ENCODE data around the gene LCN15.
A peak's percentile ranks its signal among the peaks of the same experiment; 100 is the strongest.

LCN15 gene

GRCh38 chr9:136740971-136741882 is 23.1 kb downstream of the LCN15 start:
- DNase-seq (ENCODE audit: low spot score) (no peak), FAIRE-seq (no peak)

DNA sequence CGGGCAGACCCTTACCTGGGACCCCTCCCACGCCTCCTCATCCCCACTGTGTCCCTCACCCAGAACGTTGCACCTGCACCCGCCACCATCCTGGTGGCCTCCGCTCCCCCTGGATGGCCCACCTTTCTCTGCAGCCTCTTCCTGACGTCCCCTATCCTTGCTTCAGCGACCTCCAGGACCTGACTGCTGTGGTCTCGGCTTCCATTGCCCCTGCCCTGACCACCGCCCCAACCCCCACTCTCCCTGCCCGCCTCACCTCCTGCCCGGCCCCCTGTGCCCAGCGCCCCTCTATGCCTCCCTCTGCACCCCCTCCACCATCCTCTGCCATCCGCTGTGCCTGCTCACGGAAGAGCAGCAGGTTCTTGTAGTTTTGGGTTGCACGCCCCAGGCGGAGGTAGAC is 23.8 kb downstream of the LCN15 start:
- no peak for DNase-seq (ENCODE audit: low spot score)
- FAIRE-seq: no peak

DNA sequence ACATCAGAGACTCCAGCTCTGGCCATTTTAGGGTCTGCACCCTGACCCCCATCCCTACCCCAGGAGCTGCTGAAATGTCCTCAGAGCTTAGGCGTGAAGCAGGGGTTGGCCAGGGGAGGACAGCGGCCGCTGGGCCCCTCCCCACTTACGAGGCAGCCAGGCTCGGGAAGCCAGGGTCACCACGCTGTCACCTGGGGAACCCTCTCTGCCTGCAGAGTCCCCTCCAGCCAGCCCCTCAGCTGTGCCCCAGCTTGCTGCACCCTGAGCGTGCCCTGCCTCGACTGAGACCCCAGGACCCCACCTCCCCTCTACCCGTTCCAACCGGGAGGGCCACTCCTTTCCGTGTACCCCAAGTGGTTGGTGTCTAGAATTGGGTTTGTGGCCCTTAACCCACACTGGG is 24.2 kb downstream of the LCN15 start:
- DNase-seq (ENCODE audit: low spot score): no peak
- FAIRE-seq: peak; percentile 5

DNA sequence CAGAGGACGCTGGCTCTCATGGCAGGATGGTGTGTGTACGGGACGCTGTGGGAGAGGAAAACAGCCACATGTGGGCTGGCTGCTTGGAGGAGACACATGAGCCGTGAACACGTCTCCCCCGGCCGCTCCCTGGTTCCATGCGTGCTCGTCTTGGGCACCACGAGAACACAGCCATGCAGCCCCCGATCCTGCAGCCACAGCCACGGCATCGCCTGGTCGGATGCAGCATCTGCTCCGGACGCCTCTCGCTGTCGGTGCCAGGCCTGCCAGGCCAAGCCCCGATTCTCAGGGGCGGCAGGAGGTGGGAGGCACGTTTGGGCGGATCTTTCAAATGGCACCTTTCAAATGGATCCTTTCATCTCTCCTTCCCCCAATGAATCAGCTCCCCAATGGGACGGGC is 24.8 kb downstream of the LCN15 start:
- DNase-seq (ENCODE audit: low spot score) (no peak), FAIRE-seq (no peak)

DNA sequence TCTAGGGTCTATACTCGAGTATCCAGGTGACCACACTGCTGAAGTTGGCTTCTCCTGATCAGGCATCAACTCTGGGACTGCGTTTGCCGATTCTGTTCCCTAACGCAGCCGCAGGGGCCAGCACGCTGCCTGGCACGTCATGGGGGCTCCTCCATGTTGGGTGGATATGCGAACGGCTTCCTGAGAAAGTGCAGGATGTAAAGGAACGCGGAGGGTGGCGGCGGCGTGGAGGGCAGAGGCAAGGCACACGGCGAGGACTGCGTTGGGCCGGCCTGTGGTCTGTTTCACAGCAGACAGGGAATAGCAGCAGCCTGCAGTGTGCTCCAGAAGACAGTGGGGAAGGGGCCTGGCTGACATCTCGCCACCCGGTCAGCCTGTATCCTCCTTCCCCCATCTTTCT is 25.4 kb downstream of the LCN15 start:
- DNase-seq (ENCODE audit: low spot score): no peak
- FAIRE-seq: no peak

- DNase-seq (ENCODE audit: low spot score) (no peak), FAIRE-seq (no peak)
These were observed 28.4 kb downstream of the LCN15 start for GRCh38 chr9:136735812-136736480.

DNA sequence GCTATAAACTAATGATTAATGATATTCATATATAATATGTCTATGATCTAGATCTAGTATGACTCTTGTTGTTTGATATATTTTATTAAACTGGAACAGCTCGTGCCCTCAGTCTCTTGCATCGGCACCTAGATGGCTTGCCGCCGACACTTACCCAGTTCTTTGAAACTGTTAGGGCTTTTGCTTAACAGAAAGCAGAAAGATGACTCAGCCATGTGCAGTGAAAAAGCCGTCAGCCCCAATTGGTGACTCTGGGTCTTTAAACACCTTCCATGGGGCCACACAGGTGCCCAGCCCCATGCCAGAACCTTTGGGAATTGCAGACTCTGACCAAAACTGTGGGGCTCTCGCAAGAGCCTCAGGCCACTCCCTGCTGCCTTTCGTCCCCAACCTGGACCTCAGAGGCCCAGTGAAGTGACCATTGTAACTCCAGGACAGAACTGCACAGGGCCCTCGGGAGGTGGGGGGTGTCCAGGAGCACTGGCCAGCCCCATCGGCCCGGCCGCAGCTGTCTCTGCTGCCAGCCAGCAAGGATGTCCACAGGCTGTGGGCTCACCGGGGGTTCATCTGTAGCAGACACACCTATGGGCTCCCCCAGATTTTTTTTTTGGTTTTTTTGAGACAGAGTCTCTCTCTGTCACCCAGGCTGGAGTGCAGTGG is 29.4 kb downstream of the LCN15 start:
- FAIRE-seq (no peak), DNase-seq (ENCODE audit: low spot score) (no peak)

DNA sequence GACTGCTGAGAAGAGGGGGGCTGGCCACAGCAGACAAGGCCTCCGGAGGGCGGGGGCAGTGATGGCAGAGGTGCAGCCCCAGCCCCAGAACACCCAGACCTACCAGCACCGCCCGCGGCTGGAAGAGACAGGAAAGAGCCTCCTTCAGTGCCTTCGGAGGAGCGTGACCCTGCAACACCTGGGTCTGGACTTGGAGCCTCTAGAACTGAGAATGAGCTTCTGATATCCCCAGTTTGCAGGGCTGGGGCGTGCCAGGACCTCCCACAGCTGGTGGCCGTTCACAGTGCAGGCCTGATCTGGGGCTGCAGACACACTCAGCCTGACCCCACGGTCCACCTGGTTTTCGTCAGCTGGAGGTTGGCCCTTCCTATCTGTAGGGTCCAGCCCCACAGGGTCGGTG is 30.7 kb downstream of the LCN15 start:
- no peak for FAIRE-seq

DNA sequence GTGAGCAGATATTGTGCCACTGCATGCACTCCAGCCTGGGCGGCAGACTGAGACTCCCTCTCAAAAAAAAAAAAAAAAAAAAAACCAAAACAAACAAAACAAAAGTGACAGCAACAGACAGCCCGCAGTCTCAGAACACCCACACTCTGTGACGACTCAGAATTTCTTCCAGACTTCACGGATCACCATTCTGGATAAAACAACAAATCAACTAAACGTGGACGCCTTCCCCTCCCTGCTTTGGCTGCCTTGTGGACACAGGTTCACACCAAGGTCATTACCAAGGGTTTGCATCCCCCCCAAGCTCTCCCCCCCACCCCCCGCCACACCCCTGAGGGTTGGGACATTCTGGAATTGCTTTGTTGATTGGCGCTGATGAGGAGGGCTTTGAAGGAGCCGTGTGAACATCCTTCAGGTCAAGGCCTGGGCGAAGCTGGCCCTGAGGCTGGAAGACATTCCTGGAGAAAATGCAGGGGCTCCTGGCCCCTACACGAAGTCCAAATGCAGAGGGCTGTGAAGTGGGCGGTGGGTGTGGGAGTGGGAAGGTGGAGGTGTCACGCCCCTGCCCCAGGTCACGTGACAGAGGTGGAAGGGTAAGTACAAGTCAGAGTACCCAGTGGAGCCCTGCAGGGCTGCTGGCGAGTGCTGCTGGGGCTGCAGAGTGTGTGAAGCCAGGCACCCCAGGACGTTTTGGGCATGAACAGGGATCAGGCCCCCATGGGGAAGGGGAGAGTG is 31.7 kb downstream of the LCN15 start:
- no peak for DNase-seq (ENCODE audit: low spot score)
- FAIRE-seq: no peak

More for the DNA sequence above, 30.7 kb downstream of the LCN15 start:
- DNase-seq (ENCODE audit: low spot score): no peak

- no peak for FAIRE-seq
These were observed 34.4 kb downstream of the LCN15 start for GRCh38 chr9:136729926-136730325.

GRCh38 chr9:136729144-136729543 is 35.2 kb downstream of the LCN15 start:
- FAIRE-seq (no peak), DNase-seq (ENCODE audit: low spot score) (no peak)

More at GRCh38 chr9:136729926-136730325, 34.4 kb downstream of the LCN15 start:
- DNase-seq (ENCODE audit: low spot score): no peak

DNA sequence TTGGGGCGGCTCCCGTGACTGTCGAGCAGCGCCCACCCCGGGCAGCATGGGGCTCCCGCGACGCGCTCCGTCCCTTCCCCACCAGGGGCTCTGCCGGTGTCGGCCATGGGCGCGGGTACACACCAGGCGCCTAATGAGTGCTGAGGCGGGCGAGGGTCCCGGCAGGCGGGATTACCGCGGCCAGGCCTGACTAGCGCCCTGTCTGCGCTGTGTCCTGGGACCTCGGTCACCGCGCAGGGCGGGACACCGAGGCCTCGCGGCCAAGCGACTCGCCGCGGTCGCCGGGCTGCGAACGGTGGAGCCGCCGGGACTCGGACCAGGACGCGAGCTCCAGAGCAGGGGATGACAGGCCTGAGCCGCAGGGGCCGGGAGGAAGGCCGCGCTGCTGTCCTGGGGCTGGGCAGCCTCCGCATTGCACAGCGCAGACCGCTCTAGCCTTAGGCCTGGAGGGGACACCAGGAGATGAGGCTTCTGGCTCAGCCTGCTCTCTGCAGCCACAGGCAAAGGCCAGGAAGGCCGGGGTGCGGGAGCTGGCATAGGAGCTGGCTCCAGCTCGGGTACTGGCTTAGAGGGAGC is 35.7 kb downstream of the LCN15 start:
- FAIRE-seq: no peak
- peak; percentile 51 for DNase-seq (ENCODE audit: low spot score)

DNA sequence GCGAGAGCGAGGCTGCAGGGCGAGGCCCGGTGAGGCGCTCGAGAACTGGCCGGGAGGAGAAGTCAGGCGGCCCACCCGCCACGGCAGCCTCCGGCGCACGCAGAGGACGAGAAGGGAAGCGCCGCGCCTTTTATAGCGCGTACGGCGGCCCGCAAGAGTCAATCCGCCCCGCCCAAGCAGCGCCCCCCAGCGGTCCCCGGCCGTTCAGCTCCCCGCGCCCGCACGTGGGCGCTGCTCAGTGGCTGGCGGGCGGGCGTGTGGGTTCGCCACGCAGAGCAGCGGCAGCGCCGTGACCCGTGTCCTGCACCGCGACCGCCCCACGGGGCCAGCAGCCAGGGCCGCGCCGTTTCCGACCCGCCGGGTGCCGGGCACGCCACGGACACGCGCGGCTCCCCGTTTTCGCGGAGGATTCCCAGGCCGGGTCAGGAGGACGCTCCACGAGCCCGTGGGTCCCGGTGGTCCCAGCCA is 36.2 kb downstream of the LCN15 start:
- DNase-seq (ENCODE audit: low spot score) (peak; percentile 92), FAIRE-seq (no peak)

DNA sequence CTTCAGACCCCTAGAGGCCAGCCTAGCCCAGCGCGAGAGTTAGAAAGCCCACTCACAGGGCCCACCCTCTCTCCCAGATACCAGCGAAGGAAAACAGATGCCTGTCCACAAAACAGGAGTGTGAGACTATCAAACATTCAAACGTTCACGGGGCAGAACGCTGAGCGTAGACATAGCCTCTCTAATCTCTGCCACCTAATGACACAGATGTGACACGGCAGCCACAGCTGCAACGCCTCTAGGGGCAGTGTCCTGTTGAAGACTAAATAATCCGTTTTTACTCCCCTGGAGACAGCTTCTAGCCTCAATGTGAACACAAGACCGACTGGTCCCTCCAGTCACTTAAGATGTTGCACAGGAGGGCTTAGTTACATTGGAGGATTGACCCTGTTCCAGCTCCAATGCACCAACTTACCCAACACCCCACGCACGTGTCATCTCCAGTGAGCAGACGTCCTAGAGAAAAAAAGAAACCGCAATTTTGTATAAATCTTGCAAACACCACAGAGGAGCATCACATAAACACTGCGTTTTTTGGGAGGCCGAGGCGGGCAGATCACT is 37.6 kb downstream of the LCN15 start:
- DNase-seq (ENCODE audit: low spot score) (no peak), FAIRE-seq (no peak)

GRCh38 chr9:136726118-136726517 is 38.2 kb downstream of the LCN15 start:
- no peak for DNase-seq (ENCODE audit: low spot score)
- no peak for FAIRE-seq

GRCh38 chr9:136725612-136726011 is 38.7 kb downstream of the LCN15 start:
- DNase-seq (ENCODE audit: low spot score) (peak; percentile 54), FAIRE-seq (no peak)

DNA sequence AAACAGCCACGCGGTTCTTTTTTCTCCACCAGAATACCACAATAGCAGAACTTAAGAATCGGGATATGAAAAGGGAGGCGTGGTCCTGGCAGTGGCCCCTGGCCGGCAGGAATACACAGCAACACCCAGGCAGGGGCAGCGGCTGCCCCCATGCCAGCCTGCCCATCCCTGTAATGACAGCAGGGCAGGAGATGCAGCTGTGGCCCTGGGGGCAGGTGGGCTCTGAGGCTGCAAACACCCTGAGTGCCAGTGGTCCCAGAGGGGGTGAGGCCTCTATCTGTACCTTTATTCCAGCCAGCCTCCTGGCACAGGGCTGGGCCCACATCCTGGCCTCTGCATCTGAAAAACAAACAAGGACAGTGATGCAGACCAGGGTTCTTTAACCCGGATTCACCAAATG is 39.5 kb downstream of the LCN15 start:
- DNase-seq (ENCODE audit: low spot score): no peak
- no peak for FAIRE-seq

DNA sequence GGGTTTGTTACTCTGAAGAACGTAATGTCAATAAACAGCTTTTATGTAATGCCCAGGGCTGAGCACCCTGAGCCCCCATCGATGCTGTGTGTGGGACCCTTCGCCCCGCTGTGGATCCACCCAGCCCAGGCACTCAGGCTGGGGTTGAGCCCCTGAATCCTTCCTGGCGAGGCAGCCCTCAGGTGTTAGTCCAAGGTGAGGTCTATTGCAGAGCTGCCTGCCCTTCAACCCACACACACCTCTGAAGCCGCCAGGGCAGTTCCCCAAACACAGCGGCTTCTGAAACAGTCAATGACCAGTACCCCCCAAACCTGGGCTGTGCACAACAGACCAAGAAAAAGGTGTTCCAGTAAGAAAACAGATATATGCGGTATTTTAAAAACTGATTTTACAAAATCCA is 40.3 kb downstream of the LCN15 start:
- DNase-seq (ENCODE audit: low spot score) (no peak), FAIRE-seq (no peak)

DNA sequence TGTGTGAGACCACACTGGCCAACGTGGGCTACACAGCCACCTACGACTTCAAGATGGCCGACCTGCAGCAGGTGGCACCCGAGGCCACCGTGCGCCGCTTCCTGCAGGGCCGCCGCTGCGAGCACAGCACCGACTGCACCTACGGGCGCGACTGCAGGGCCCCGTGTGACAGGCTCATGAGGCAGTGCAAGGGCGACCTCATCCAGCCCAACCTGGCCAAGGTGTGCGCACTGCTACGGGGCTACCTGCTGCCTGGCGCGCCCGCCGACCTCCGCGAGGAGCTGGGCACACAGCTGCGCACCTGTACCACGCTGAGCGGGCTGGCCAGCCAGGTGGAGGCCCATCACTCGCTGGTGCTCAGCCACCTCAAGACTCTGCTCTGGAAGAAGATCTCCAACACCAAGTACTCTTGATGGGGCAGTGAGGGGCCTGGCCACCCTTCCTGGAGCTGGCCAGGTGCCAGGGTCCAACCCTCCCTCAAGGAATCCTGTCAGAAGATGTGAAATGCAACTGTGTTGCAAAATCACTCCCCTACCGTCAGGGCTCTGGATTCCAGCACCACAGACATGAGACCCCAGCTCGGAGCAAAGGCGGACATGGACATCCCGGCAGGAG is 40.8 kb downstream of the LCN15 start:
- FAIRE-seq: no peak
- no peak for DNase-seq (ENCODE audit: low spot score)

GRCh38 chr9:136722969-136723356 is 41.4 kb downstream of the LCN15 start:
- no peak for FAIRE-seq

More at GRCh38 chr9:136722969-136723356, 41.4 kb downstream of the LCN15 start:
- no peak for DNase-seq (ENCODE audit: low spot score)
